Skeletal muscle satellite cell (primary cell): ENCODE measurements around the gene HP1BP3.

Experiments used
- H3K27me3 ChIP-seq: 2 replicates; pipeline ENCODE4 v1.7.0; 2013; ENCODE audit warnings: low read length; ENCODE audit not compliant: control insufficient read depth, insufficient read depth
- H3K36me3 ChIP-seq: 2 replicates; pipeline ENCODE4 v1.7.0; 2013; ENCODE audit warnings: mild to moderate bottlenecking, control low read depth, low read length; ENCODE audit not compliant: insufficient read depth
- H3K4me1 ChIP-seq: 2 replicates; pipeline ENCODE4 v1.7.0; 2013; ENCODE audit warnings: low read length; ENCODE audit not compliant: control insufficient read depth, insufficient read depth
- H3K4me2 ChIP-seq: 2 replicates; pipeline ENCODE4 v1.7.0; 2013; ENCODE audit warnings: mild to moderate bottlenecking, low read length
- H3K4me3 ChIP-seq: 2 replicates; pipeline ENCODE4 v1.7.0; 2013; ENCODE audit warnings: low read length
- H3K9ac ChIP-seq: 2 replicates; pipeline ENCODE4 v1.7.0; 2013; ENCODE audit warnings: mild to moderate bottlenecking, low read depth, low read length, moderate library complexity
- H3K9me3 ChIP-seq: replicated peaks from 2 replicates; pipeline ENCODE4 v1.7.0; 2013; ENCODE audit warnings: mild to moderate bottlenecking, control low read depth, low read length

HP1BP3 gene

GRCh38 chr1:20695515-20695914, 91.6 kb downstream of the HP1BP3 start:
- Histone ChIP-seq H3K4me1 (peaks cover 30% of the 10 kb centered on the region), H3K9ac (no peak overlapping the region), H3K36me3 (no peaks in the 10 kb centered on the region), H3K27me3 (no peaks in the 10 kb centered on the region), H3K9me3 (no peaks in the 10 kb centered on the region), H3K4me3 (no peak overlapping the region), H3K4me2 (no peak overlapping the region)

- H3K4me3 ChIP-seq, result no peak overlapping the region
- H3K36me3 ChIP-seq, result no peaks in the 10 kb centered on the region
- no peaks in the 10 kb centered on the region for H3K9me3 ChIP-seq
Measured at GRCh38 chr1:20693623-20694022, 93.5 kb downstream of the HP1BP3 start.

More at GRCh38 chr1:20693623-20694022, 93.5 kb downstream of the HP1BP3 start:
- no peaks in the 10 kb centered on the region for H3K27me3 ChIP-seq
- no peak overlapping the region for H3K4me2 ChIP-seq
- H3K9ac ChIP-seq, result no peak overlapping the region
- peaks cover 18% of the 10 kb centered on the region for H3K4me1 ChIP-seq
